ENCODE measurements around the gene CISD2.
"Not testable (repeated sequence)": the region's sequence is repeated elsewhere in the genome, so short reads cannot be mapped to it uniquely, and the experiment has no call there.

CISD2 gene

DNA sequence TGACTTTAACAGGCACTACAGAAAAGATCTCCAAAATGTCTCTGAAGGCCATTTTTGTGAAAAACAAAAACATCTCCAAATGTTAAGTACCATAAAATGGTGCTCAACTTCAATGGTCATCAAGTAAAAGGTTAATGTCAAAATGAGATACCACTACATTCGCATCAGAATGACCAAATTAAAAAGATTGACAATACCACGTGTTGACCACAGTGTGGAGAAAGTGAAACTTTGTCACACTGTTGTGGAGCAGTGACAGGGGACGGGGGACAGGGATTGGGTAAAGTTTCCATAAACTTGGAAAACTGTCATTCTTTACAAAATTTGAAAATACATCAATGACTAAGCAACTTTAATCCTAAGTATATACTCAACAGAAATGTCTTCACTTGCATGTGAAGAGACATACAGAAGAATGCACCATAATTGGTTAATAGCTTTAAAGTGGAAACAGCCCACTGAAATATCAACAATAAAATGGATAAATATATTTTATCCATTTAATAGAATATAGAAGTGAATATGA lies 19.1 kb upstream of the CISD2 start:
- DNase-seq (ENCODE audit: low spot score): no peak

- DNase-seq (ENCODE audit: low spot score): no peak
These were observed 18.4 kb upstream of the CISD2 start for GRCh38 chr4:102850370-102850769.

GRCh38 chr4:102858828-102859464 lies 9.8 kb upstream of the CISD2 start:
- DNase-seq (ENCODE audit: low spot score): no peak

DNA sequence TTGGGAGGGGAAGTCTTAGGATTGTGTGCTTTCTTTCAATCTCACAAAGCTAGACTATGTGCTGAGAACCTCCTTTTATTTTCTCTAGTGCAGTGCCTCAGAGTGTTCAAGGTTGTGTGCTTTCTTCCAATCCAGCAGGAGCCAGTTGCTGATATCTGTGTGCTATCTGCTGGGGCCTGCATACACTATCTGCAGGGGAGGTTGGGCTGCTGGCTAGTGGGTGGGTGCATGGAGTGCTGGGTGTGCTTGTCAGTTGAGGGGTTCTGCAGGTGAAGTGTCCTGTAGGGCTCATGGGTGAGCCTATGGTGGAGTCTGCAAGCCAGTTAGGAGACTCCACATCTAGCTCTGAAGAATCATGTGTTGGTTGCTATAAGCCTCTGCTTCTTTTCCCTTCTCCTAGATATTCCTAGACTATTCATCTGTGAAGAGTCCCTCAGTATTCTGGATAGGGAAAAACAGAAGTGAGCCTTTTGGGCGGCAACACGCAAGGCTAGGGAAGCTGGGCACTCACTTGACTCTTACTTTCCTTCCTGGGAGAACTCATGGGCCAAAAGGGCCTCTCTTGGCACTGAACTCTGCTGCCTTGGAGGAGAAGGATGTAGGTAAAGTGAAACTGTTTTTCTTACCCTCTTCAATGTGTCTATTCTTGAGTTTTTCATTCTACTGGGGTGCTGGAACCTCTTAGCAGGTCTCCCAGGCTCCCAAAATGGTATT lies 8.0 kb upstream of the CISD2 start:
- DNase-seq (ENCODE audit: low spot score): no peak

- DNase-seq (ENCODE audit: low spot score): no peak
These were observed 6.8 kb upstream of the CISD2 start for GRCh38 chr4:102862016-102862415.

DNA sequence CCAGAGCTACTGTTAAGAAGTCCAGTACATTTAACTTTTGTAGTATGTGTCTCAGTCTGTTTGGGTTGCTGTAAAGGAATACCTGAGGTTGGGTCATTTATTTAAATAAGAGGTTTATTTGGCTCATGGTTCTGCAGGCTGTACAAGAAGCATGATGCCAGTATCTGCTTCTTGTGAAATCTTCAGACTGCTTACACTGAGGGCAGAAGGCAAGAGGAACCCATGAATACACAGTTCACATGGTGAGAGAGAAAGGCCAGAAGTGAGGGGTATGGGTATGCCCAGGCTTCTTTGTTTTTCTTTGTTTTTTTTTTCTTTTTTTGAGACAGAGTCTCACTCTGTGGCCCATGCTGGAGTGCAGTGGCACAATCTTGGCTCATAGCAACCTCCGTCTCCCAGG lies 6.0 kb upstream of the CISD2 start:
- no peak for DNase-seq (ENCODE audit: low spot score)

GRCh38 chr4:102865327-102865726 lies 3.5 kb upstream of the CISD2 start:
- not testable (repeated sequence) for DNase-seq (ENCODE audit: low spot score)

DNA sequence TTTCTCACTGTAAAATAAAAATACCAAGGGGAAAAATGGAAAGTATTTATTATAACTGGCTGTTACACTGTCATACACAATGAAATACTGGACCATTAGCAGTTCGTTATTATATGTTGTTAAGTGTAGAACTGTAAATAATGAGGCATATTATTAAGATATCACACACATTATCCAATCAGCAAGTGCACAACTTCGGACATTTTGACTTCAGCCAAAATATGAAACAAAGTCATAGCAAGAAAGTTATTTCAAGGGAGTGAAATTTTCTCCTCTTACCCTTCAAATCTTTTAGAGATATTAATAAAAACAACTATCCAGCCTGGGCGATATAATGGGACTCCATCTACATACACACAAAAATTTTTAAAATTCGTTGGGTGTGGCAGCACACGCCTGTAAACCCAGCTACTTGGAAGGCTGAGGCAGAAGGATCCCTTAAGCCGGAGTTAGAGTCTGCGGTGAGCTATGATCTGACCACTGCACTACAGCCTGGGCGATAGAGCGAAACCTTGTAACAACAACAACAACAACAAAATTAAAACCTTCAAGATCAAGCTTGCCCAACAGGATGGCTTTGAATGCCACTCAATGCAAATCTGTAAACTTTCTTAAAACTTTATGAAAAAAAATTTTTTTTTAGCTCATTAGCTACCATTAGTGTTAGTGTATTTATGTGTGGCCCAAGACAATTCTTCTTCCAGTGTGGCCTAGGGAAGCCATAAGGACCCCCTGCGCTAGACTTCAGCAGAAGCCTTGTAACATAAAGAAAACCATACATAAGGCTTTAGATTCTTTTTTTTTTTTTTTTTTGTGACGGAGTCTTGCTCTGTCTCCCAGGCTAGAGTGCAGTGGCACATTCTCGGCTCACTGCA lies 1.3 kb upstream of the CISD2 start:
- DNase-seq (ENCODE audit: low spot score): no peak

DNA sequence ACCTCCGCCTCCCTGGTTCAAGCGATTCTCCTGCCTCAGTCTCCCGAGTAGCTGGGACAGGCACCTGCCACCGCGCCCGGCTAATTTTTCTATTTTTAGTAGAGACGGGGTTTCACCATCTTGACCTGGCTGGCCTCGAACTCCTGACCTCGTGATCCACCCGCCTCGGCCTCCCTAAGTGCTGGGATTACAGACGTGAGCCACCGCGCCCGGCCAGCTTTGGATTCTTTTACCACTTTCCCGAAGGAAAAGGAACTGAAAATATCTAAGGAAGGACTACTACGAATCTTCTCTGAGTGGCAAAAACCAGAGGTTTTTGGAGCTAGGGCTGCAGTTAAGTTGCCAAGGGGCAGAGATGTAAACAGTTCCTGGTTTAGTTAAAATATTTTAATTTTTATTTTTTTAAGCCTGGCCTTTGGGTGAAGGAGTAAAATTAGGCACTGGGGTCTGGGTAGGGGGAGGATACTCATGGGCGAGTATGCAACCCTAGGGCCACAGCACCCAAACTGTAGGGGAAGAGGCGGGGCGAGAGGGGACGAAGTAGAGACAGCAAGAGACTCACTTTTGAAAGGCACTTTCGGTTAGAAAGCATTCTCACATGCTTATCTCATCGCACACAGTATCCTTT lies 525 bp upstream of the CISD2 start:
- no peak for DNase-seq (ENCODE audit: low spot score)

- DNase-seq (ENCODE audit: low spot score): no peak
These were observed 891 bp downstream of the CISD2 start for GRCh38 chr4:102869569-102870197.

GRCh38 chr4:102871772-102872171 lies 3.0 kb downstream of the CISD2 start:
- no peak for DNase-seq (ENCODE audit: low spot score)

GRCh38 chr4:102877477-102878106 lies 8.8 kb downstream of the CISD2 start:
- not testable (repeated sequence) for DNase-seq (ENCODE audit: low spot score)

DNA sequence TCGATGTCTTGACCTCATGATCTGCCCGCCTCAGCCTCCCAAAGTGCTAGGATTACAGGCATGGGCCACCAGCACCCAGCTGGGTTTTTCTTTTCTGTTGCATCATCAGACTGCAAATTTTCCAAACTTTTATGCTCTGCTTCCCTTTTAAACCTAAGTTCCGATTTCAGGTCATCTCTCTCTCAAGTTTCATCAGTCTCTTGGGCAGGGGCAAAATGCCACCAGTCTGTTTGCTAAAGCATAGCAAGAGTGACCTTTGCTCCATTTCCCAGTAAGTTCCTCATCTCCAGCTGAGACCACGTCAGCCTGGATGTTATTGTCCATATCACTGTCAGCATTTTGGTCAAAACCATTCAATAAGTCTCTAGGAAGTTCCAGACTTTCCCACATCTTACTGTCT lies 9.6 kb downstream of the CISD2 start:
- not testable (repeated sequence) for DNase-seq (ENCODE audit: low spot score)

GRCh38 chr4:102878901-102879300 lies 10.1 kb downstream of the CISD2 start:
- no peak for DNase-seq (ENCODE audit: low spot score)

DNA sequence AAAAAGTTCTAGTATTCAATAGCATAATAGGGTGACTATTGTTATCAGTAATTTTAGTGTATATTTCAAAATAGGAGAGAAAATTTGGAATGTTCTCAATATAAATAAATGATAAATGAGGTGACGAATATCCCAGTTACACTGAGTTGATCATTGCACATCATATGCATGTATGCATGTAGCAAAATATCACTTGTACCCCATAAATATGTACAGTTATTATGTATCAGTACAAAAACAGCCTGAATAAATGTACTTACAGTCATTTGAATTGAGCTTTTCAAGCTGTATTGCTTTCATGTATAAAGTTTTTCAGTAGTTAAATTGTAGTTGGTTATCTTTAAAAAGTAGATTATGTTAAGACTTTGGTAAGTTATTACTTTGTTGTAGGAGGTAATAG lies 12.6 kb downstream of the CISD2 start:
- no peak for DNase-seq (ENCODE audit: low spot score)

DNA sequence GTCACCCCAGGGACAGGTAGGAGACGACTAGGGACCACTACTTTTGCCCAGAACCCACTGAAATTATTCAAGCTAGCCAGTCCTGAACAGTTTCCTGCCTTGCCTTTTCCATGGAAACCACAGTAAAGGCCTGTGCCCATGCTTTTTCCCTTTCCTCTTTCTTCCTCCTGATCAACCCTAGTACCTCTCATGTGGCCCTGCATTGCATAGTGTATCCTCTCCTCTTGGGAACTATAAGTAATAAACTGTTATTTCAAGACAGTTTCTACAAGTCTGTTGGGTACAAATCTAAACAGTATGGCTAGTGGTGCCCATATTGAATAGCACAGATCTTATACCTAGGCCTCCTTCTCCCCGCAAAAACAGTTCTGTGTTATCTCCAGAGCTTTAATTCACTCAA lies 14.5 kb downstream of the CISD2 start:
- no peak for DNase-seq (ENCODE audit: low spot score)

GRCh38 chr4:102888570-102888969 lies 19.8 kb downstream of the CISD2 start:
- DNase-seq (ENCODE audit: low spot score): not testable (repeated sequence)

- DNase-seq (ENCODE audit: low spot score): not testable (repeated sequence)
These were observed 21.1 kb downstream of the CISD2 start for GRCh38 chr4:102889866-102890265.

DNA sequence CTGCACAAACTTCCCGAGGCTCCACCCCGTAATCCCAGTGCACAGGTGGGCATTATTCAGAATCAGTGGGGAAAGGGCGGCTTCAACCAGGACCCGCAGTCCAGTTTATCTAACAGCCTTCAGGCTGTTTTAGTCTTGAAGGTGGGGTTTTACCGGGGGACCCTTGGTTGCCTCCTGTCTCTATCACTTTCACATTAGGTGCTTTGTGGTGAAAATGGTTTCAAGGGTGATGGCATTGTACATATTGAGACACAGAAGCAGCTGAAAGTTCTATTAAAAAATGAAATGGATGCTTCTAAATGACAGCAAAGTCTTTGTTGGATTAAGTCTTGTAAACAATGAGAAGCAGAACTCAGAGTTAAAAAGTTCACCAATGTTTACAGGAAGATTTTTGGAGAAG lies 27.8 kb downstream of the CISD2 start:
- DNase-seq (ENCODE audit: low spot score): not testable (repeated sequence)

- not testable (repeated sequence) for DNase-seq (ENCODE audit: low spot score)
These were observed 28.8 kb downstream of the CISD2 start for GRCh38 chr4:102897610-102898009.

DNA sequence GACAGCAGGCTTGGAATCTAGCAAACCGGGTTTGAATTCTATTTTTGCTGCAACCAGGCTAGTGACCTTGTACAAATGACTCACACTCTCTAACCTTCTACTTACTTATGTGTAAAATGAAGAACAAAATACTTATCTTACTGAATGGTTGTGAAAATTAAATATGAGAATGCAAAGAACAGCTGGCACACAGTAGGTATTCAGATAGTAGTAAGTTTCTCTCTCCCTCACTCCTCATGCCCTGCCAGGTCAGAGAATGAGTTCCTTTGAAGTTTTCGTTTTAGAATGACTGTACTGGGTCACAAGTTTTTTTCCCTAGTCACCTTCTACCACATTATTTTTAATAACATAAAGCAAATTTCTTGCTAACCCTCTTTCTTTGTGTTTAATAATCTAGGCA lies 33.0 kb downstream of the CISD2 start:
- no peak for DNase-seq (ENCODE audit: low spot score)
